GM23338 (cell line): ENCODE data around the gene YES1. TPM values are rescaled to one million over a fixed set of nuclear protein-coding genes. Genes with fewer than 3 reads are reported as not detected.

Experiments
- ATAC-seq: fragments of 200-7000 bp; cut with Tn5 transposase; 3 replicates; pipeline ENCODE4 v1.9.1; 2020
- DNase-seq: peaks from one replicate; pipeline ENCODE4 v3.0.0-alpha.2; 2015; ENCODE audit warnings: low spot score
- H2AFZ ChIP-seq: fragments of 200-600 bp; sonication (generic); 2 replicates; pipeline ENCODE4 v1.8.0; 2016; ENCODE audit warnings: antibody characterized with exemption, mild to moderate bottlenecking, moderate library complexity
- H3F3A ChIP-seq: fragments of 200-600 bp; sonication (generic); replicated peaks from 2 replicates; pipeline ENCODE4 v1.8.0; 2017; ENCODE audit warnings: antibody characterized with exemption, mixed run types, low read depth
- H3K27ac ChIP-seq: fragments of 200-600 bp; sonication (generic); 2 replicates; pipeline ENCODE4 v1.6.1; 2016; ENCODE audit warnings: low read depth
- H3K27me3 ChIP-seq: fragments of 200-600 bp; sonication (generic); 2 replicates; pipeline ENCODE4 v1.8.0; 2016; ENCODE audit warnings: mild to moderate bottlenecking, mixed run types, moderate library complexity; ENCODE audit not compliant: insufficient read depth
- H3K36me3 ChIP-seq: fragments of 200-600 bp; sonication (generic); 2 replicates; pipeline ENCODE4 v1.8.0; 2016; ENCODE audit warnings: mild to moderate bottlenecking; ENCODE audit not compliant: insufficient read depth
- H3K4me1 ChIP-seq: fragments of 200-600 bp; sonication (generic); 2 replicates; pipeline ENCODE4 v1.8.0; 2016; ENCODE audit warnings: mild to moderate bottlenecking, moderate library complexity; ENCODE audit not compliant: insufficient read depth
- H3K4me2 ChIP-seq: fragments of 200-600 bp; sonication (generic); 2 replicates; pipeline ENCODE4 v1.7.1; 2017; ENCODE audit warnings: mixed run types
- H3K4me3 ChIP-seq: fragments of 200-600 bp; sonication (generic); 2 replicates; pipeline ENCODE4 v1.6.1; 2016; ENCODE audit warnings: mixed run types
- H3K79me2 ChIP-seq: fragments of 200-600 bp; sonication (generic); replicated peaks from 2 replicates; pipeline ENCODE4 v1.8.0; 2017; ENCODE audit warnings: mild to moderate bottlenecking; ENCODE audit not compliant: insufficient read depth
- H3K9me2 ChIP-seq: fragments of 200-600 bp; sonication (generic); 2 replicates; pipeline ENCODE4 v1.8.0; 2017; ENCODE audit not compliant: insufficient read depth
- H4K20me1 ChIP-seq: fragments of 200-600 bp; sonication (generic); replicated peaks from 2 replicates; pipeline ENCODE4 v1.8.0; 2017; ENCODE audit warnings: mild to moderate bottlenecking; ENCODE audit not compliant: insufficient read depth
- H3K27ac Mint-ChIP-seq: 2 replicates; pipeline ENCODE4 v1.8.0; 2020; ENCODE audit warnings: inconsistent platforms, mild to moderate bottlenecking, moderate library complexity, mixed read lengths
- H3K27me3 Mint-ChIP-seq: 3 replicates; pipeline ENCODE4 v1.8.0; 2022; ENCODE audit warnings: low read depth, mild to moderate bottlenecking, moderate library complexity, mixed read lengths, inconsistent platforms; ENCODE audit not compliant: insufficient read depth, poor library complexity
- H3K36me3 Mint-ChIP-seq: 3 replicates; pipeline ENCODE4 v1.8.0; 2021; ENCODE audit warnings: low read depth, mild to moderate bottlenecking, inconsistent platforms, moderate library complexity, mixed read lengths
- H3K4me1 Mint-ChIP-seq: 3 replicates; pipeline ENCODE4 v1.8.0; 2020; ENCODE audit warnings: mild to moderate bottlenecking, inconsistent platforms, mixed read lengths
- H3K4me3 Mint-ChIP-seq: 3 replicates; pipeline ENCODE4 v1.8.0; 2021; ENCODE audit warnings: moderate library complexity, mild to moderate bottlenecking, inconsistent platforms, mixed read lengths
- H3K9me3 Mint-ChIP-seq: 3 replicates; pipeline ENCODE4 v1.8.0; 2020; ENCODE audit warnings: moderate library complexity, mild to moderate bottlenecking, inconsistent platforms, mixed read lengths
- CREB1 ChIP-seq: fragments of 250-450 bp; sonication (Bioruptor Pico); IDR thresholded peaks from 2 replicates; pipeline ENCODE4 v1.5.0; 2020; ENCODE audit warnings: low read depth, mild to moderate bottlenecking, moderate library complexity
- EZH2 ChIP-seq: fragments of 200-600 bp; sonication (generic); IDR thresholded peaks from one replicate; pipeline ENCODE4 v1.8.0; 2017; ENCODE audit warnings: antibody characterized with exemption, mild to moderate bottlenecking, low read depth; ENCODE audit not compliant: unreplicated experiment
- EZH2phosphoT487 ChIP-seq: fragments of 200-600 bp; sonication (generic); IDR thresholded peaks from one replicate; pipeline ENCODE4 v1.8.1; 2018; ENCODE audit warnings: antibody characterized with exemption; ENCODE audit not compliant: unreplicated experiment
- JUNB ChIP-seq: IDR thresholded peaks from one replicate; pipeline ENCODE4 v1.6.1; 2016; ENCODE audit warnings: antibody characterized with exemption; ENCODE audit not compliant: unreplicated experiment
- NANOG ChIP-seq: IDR thresholded peaks from 2 replicates; pipeline ENCODE4 v1.6.1; 2016; ENCODE audit warnings: antibody characterized with exemption, borderline replicate concordance
- POLR2AphosphoS5 ChIP-seq: IDR thresholded peaks from 2 replicates; pipeline ENCODE4 v1.6.1; 2016; ENCODE audit warnings: antibody characterized with exemption, low read depth
- STAT1 ChIP-seq: IDR thresholded peaks from one replicate; pipeline ENCODE4 v1.6.1; 2016; ENCODE audit warnings: antibody characterized with exemption; ENCODE audit not compliant: unreplicated experiment
- ZNF114 ChIP-seq: fragments of 250-450 bp; sonication (Bioruptor Pico); IDR thresholded peaks from 2 replicates; pipeline ENCODE4 v1.5.0; 2020; ENCODE audit warnings: mild to moderate bottlenecking, moderate library complexity
- ZNF331 ChIP-seq: fragments of 250-450 bp; sonication (Bioruptor Pico); IDR thresholded peaks from 2 replicates; pipeline ENCODE4 v1.5.0; 2020; ENCODE audit warnings: low read depth, mild to moderate bottlenecking, moderate library complexity
- polyA plus RNA-seq: library from polyadenylated mRNA; unstranded; fragments of >200 nt; fragmentation: Nextera tagmentation; extraction: Ambion mirVana; gene quantifications from 2 replicates; pipeline ENCODE4 v1.2.1, GENCODE V29; 2016
- total RNA-seq: library from RNA; depleted of rRNA; stranded (reverse); fragments of >200 nt; shearing (Covaris generic); gene quantifications from 2 replicates; pipeline ENCODE4 v1.2.3, GENCODE V29; 2014
- TF ChIP-seq, protein P1 (sequence below): IDR thresholded peaks from one replicate; pipeline ENCODE4 v1.6.1; 2018; ENCODE audit warnings: antibody characterized with exemption; ENCODE audit not compliant: unreplicated experiment
- TF ChIP-seq, protein P2 (sequence below): IDR thresholded peaks from 2 replicates; pipeline ENCODE4 v1.6.1; 2016; ENCODE audit warnings: antibody characterized with exemption
- TF ChIP-seq, protein P3 (sequence below): fragments of 250-450 bp; sonication (Bioruptor Pico); IDR thresholded peaks from 2 replicates; pipeline ENCODE4 v1.5.0; 2020; ENCODE audit warnings: mild to moderate bottlenecking, moderate library complexity
- TF ChIP-seq, protein P4 (sequence below), 2 experiments: fragments of 200-600 bp in 1 of 2; sonication (generic) in 1 of 2; conservative IDR thresholded peaks; 2 replicates each; pipeline versions ENCODE4 v1.5.1 to v1.6.1; 2016 to 2017; ENCODE audit warnings: antibody characterized with exemption in 2 of 2, low read depth in 2 of 2, mild to moderate bottlenecking in 2 of 2, moderate library complexity in 1 of 2

Gene YES1
- total and polyA plus RNA-seq, 2 experiments from 2014 or later, result 25.4 to 327 TPM

DNA sequence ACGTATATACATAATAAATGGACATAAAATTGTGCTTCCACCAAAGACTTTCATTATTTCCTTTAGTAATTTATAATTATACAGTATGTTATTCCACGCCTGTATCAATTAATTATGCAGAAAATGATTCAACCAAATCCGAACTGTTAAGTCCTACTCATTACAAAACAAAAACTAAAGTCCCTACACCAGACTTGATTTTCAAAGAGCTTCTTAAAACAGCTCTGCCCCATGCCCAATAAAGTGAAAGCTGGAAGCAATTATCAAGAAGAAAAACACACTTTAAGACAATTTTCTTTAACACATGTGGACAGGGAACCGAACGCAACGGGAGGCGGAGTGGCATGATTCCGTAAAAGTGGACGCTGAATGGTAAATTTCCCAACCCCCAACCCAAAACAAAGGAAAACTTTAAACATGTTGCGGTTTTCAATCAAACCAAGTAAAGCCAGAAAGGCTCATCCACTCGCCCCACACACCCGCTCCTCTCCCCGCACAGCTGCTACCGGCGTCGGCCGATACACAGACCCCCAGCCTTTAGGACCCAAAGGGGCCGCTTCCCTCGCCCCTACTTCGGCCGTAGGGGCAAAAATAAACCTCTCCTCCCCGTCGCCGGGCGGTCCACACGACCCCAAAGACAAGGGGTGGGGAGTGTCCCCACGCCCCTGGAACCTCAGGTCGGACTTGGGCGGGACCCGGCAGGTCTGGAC is 705 bp downstream of the YES1 start:
- peaks cover 50% of the 10 kb centered on the region for H3K79me2 ChIP-seq

More for the DNA sequence above, 705 bp downstream of the YES1 start:
- H3K27ac Mint-ChIP-seq, result peak overlapping the region; percentile 96
- Histone ChIP-seq H3K27ac (peak overlapping the region; percentile 92), H3K4me1 (peaks cover 28% of the 10 kb centered on the region), H3K9me2 (no peaks in the 10 kb centered on the region), H3K27me3 (no peaks in the 10 kb centered on the region), H3K36me3 (no peaks in the 10 kb centered on the region), H3F3A (peaks cover 6% of the 10 kb centered on the region; the same call in 1 of the 2 replicates), H3K4me2 (peak overlapping the region; percentile 79), H3K4me3 (peak overlapping the region; percentile 90), H2AFZ (peak overlapping the region; percentile 3; the same call in 1 of the 2 replicates), H4K20me1 (peaks cover 17% of the 10 kb centered on the region; the same call in 1 of the 2 replicates)
- peaks cover 43% of the 10 kb centered on the region for H3K4me1 Mint-ChIP-seq
- H3K4me3 Mint-ChIP-seq, result peak overlapping the region; percentile 97
- DNase-seq (peak; percentile 64), ATAC-seq (no peak; the same call in 1 of the 3 replicates)
- H3K9me3 Mint-ChIP-seq, result no peaks in the 10 kb centered on the region
- TF ChIP-seq, protein P1, sequence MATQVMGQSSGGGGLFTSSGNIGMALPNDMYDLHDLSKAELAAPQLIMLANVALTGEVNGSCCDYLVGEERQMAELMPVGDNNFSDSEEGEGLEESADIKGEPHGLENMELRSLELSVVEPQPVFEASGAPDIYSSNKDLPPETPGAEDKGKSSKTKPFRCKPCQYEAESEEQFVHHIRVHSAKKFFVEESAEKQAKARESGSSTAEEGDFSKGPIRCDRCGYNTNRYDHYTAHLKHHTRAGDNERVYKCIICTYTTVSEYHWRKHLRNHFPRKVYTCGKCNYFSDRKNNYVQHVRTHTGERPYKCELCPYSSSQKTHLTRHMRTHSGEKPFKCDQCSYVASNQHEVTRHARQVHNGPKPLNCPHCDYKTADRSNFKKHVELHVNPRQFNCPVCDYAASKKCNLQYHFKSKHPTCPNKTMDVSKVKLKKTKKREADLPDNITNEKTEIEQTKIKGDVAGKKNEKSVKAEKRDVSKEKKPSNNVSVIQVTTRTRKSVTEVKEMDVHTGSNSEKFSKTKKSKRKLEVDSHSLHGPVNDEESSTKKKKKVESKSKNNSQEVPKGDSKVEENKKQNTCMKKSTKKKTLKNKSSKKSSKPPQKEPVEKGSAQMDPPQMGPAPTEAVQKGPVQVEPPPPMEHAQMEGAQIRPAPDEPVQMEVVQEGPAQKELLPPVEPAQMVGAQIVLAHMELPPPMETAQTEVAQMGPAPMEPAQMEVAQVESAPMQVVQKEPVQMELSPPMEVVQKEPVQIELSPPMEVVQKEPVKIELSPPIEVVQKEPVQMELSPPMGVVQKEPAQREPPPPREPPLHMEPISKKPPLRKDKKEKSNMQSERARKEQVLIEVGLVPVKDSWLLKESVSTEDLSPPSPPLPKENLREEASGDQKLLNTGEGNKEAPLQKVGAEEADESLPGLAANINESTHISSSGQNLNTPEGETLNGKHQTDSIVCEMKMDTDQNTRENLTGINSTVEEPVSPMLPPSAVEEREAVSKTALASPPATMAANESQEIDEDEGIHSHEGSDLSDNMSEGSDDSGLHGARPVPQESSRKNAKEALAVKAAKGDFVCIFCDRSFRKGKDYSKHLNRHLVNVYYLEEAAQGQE, result no peak
- TF ChIP-seq NANOG (no peak), EZH2phosphoT487 (no peak), CREB1 (no peak), EZH2 (no peak), STAT1 (no peak), POLR2AphosphoS5 (no peak), ZNF114 (no peak), ZNF331 (CRISPR knock-in tag) (no peak), JUNB (no peak)
- TF ChIP-seq, protein P2, sequence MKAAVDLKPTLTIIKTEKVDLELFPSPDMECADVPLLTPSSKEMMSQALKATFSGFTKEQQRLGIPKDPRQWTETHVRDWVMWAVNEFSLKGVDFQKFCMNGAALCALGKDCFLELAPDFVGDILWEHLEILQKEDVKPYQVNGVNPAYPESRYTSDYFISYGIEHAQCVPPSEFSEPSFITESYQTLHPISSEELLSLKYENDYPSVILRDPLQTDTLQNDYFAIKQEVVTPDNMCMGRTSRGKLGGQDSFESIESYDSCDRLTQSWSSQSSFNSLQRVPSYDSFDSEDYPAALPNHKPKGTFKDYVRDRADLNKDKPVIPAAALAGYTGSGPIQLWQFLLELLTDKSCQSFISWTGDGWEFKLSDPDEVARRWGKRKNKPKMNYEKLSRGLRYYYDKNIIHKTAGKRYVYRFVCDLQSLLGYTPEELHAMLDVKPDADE, result no peak
- TF ChIP-seq, protein P3, sequence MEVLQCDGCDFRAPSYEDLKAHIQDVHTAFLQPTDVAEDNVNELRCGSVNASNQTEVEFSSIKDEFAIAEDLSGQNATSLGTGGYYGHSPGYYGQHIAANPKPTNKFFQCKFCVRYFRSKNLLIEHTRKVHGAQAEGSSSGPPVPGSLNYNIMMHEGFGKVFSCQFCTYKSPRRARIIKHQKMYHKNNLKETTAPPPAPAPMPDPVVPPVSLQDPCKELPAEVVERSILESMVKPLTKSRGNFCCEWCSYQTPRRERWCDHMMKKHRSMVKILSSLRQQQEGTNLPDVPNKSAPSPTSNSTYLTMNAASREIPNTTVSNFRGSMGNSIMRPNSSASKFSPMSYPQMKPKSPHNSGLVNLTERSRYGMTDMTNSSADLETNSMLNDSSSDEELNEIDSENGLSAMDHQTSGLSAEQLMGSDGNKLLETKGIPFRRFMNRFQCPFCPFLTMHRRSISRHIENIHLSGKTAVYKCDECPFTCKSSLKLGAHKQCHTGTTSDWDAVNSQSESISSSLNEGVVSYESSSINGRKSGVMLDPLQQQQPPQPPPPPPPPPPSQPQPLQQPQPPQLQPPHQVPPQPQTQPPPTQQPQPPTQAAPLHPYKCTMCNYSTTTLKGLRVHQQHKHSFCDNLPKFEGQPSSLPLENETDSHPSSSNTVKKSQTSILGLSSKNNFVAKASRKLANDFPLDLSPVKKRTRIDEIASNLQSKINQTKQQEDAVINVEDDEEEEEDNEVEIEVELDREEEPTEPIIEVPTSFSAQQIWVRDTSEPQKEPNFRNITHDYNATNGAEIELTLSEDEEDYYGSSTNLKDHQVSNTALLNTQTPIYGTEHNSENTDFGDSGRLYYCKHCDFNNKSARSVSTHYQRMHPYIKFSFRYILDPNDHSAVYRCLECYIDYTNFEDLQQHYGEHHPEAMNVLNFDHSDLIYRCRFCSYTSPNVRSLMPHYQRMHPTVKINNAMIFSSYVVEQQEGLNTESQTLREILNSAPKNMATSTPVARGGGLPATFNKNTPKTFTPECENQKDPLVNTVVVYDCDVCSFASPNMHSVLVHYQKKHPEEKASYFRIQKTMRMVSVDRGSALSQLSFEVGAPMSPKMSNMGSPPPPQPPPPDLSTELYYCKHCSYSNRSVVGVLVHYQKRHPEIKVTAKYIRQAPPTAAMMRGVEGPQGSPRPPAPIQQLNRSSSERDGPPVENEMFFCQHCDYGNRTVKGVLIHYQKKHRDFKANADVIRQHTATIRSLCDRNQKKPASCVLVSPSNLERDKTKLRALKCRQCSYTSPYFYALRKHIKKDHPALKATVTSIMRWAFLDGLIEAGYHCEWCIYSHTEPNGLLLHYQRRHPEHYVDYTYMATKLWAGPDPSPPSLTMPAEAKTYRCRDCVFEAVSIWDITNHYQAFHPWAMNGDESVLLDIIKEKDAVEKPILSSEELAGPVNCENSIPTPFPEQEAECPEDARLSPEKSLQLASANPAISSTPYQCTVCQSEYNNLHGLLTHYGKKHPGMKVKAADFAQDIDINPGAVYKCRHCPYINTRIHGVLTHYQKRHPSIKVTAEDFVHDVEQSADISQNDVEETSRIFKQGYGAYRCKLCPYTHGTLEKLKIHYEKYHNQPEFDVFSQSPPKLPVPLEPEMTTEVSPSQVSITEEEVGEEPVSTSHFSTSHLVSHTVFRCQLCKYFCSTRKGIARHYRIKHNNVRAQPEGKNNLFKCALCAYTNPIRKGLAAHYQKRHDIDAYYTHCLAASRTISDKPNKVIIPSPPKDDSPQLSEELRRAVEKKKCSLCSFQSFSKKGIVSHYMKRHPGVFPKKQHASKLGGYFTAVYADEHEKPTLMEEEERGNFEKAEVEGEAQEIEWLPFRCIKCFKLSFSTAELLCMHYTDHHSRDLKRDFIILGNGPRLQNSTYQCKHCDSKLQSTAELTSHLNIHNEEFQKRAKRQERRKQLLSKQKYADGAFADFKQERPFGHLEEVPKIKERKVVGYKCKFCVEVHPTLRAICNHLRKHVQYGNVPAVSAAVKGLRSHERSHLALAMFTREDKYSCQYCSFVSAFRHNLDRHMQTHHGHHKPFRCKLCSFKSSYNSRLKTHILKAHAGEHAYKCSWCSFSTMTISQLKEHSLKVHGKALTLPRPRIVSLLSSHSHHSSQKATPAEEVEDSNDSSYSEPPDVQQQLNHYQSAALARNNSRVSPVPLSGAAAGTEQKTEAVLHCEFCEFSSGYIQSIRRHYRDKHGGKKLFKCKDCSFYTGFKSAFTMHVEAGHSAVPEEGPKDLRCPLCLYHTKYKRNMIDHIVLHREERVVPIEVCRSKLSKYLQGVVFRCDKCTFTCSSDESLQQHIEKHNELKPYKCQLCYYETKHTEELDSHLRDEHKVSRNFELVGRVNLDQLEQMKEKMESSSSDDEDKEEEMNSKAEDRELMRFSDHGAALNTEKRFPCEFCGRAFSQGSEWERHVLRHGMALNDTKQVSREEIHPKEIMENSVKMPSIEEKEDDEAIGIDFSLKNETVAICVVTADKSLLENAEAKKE (CRISPR knock-in tag), result no peak
- TF ChIP-seq, protein P4, sequence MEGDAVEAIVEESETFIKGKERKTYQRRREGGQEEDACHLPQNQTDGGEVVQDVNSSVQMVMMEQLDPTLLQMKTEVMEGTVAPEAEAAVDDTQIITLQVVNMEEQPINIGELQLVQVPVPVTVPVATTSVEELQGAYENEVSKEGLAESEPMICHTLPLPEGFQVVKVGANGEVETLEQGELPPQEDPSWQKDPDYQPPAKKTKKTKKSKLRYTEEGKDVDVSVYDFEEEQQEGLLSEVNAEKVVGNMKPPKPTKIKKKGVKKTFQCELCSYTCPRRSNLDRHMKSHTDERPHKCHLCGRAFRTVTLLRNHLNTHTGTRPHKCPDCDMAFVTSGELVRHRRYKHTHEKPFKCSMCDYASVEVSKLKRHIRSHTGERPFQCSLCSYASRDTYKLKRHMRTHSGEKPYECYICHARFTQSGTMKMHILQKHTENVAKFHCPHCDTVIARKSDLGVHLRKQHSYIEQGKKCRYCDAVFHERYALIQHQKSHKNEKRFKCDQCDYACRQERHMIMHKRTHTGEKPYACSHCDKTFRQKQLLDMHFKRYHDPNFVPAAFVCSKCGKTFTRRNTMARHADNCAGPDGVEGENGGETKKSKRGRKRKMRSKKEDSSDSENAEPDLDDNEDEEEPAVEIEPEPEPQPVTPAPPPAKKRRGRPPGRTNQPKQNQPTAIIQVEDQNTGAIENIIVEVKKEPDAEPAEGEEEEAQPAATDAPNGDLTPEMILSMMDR (conservative IDR thresholded peaks at IDR 0.05; ENCODE audit: low read depth in 2 of 2), result no peak
- no peaks in the 10 kb centered on the region; the same call in 2 of the 3 replicates for H3K36me3 Mint-ChIP-seq
- H3K27me3 Mint-ChIP-seq, result peaks cover 11% of the 10 kb centered on the region
